GM21737 (cell line): ENCODE measurements around the gene TGM2.

ENCODE experiments used
- ATAC-seq: cut with Tn5 transposase; IDR thresholded peaks from one replicate; pipeline ENCODE4 v1.9.1; 2021; ENCODE audit warnings: mild to moderate bottlenecking, moderate library complexity; ENCODE audit not compliant: unreplicated experiment

Gene TGM2

DNA sequence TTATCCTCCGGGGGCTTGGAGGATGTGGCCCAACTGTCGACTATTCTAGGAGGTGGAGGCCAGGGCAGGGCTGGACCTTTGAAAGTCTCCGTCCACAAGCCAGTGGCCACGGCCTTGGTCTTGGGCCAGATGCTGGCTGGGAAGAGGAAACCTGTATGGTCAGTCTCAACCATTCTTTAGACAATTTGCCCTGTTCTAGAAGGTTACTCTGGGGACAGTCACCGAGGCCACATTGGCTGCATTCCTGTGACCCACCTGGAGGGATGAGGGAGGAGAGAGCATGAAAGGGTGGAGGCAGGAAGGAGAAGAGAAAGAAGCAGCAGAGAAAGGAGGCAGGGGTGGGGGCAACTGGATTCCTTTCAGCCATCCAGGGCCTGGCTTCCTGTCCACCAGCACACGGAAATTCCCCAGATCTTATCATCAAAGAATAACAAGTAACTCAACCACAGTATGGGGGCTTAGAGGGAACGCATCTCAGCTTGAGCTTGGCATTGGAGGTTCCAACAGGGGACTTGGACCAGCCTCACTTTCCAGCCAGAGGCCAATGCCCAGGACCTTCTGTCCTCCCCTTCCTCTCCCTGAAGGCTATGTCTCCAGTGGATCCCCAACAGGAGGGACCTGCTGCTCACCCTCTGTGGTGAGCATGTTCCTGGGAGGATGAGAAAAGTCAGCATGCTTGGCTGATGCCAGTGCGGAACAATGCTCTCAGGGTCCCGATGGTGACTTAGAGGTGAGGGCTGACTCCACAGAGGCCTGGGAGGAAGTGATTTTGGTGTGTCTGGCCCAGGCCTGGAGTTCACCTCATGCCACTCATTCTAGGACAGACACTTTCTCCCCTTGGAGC lies 30.4 kb downstream of the TGM2 start:
- ATAC-seq: no peak

DNA sequence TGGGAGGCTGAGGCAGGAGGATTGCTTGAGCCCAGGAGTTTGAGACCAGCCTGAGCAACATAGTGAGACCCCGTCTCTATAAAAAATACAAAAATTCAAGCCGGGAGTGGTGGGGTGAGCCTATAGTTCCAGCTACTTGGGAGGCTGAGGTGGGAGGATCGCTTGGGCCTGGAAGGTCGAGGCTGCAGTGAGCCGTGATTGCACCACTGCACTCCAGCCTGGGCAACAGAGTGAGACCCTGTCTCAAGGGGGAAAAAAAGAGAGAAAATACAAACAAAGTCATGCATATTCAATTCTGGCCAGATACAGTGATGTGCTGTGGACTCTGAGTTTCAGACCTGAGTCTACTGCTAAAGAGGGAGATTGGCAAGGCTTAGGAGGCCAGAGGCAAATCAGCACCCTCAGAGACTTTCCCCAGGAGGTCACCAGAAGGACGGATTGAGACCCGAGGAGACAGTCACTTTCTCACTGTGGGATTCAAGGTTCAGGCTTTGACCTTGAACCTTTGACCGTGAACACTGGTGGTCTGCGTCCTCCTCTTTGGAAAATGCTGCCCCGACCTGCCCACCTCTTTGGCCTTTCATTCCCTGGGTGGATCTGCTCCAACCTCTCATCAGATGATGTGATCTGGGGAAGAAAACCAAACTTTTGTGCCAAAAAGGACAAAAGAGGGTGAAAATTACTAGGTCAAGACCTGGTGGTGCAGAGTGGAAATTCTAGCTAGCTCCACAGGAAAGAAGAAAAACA lies 31.2 kb downstream of the TGM2 start:
- no peak for ATAC-seq

DNA sequence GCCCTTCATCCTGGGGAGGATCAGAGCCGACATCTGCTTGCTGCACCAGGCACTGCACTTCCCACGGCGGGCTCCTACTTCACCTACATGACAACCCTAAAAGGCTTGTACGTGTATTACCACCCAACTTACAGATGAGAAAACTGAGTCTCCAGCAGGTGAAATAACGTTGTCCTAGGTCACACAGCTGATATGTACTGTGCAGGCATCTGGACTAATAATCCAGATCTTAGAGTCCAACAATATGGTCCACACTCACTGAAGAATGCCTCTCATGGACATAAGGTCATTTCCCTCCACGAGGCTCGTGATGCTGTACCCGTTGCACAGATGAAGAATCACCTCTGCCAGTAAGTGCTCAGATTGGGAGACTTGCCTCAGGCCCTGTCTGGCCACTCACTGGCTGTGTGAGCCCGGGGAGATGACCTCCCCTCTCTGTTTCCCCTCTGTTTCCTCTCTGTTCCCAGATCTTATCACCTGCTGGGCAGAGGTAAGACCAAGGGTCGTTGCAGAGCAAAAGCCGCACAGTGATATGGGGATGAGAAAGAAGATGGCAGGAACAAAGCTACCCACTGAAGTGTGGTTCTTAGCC lies 32.1 kb downstream of the TGM2 start:
- no peak for ATAC-seq

DNA sequence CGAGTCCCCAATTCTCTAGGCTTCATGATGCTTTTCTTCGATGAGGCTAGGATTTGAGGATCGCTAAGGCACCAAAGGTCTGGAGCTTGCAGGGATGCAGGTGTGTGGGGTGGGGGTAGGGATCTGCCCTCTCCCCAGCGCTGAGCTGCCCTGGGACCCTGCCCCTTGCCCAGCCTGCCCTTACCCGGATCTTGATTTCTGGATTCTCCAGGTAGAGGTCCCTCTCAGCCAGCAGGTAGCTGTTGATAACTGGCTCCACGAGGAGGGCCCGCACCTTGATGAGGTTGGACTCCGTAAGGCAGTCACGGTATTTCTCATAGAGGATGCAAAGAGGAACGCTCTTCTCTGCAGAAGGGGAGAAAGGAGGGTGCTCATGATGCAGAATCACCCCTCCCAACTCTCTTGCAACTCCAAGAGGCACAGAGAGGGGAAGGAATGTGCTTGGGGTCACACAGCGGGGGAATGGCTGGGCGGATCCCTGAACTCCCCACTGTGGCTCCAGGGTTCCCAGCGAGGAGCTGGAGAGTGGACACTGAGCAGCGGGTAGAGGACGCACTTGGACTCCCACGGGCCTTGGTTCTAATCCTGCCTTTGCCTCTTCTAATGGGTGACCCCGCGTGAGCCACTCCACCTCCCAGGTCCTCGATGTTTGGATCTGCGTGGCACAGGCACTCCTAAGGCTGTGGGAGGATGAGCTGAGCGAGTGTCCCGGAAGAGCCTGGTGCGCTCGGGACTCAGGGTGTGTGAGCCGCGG lies 32.7 kb downstream of the TGM2 start:
- no peak for ATAC-seq

DNA sequence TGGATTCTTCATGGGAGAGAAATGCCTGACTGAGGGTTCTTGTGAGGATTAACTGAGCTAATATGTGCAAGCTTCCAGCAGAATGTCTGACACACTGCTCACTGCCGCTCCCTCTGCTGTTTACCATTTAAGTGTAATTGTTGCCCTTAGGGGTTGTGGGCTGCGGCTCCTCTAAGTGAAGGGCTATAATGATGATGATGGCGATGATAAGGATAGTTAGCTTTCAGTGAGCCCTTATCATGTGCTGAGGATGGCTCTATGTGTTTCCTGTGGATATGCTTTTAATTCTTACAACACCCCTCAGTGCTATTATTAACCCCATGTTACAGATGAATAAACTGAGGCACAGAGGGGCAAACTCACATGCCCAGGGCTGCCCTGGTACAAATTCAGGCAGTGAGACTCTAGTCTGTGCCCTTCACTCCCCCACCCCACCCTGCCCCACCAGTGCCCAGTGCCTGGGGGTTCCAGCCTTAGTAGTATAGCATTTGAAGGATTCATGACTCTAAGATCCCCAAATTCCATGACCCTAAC lies 33.4 kb downstream of the TGM2 start:
- ATAC-seq: no peak

DNA sequence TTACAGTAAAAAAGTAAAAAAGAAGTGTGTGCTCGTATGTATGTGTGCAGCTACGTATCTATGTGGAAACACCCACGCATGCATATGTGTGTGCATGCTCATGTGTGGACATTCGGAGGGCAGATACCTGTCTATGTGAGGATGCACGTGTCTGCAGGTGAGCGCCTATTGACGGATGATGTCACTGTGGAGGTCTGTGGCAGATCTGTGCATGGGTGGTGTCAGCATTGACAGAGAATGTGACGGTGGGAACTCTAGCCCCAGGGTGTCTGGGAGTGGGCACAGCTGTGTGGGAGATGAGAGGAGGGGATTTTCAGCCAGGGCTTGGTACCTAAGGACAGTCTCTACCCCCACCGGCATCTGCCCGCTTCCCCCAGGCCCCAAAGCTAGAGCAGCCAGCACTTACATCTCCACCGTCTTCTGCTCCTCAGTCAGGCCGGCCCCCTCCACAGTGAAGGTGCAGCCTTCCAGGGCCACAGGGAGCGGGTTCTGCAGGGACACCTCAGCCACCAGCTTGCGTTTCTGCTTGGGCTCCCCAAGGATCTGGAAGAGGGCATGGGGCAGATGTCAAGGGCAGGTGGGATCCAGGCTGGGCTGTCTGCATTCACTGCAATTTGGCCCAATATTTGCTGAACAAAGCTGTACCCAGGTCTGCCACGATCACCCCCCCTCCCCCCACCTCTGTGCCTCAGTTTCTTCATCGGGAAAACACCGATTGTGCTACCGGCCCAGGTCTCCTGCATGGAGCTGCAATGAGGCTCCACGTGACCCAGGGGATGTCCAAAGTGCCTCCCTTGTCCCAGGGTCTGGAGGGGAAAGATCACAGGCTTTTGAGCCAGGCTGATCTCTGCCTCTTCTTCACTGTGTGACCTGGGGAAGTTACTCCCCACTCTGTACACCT lies 34.1 kb downstream of the TGM2 start:
- ATAC-seq: no peak

DNA sequence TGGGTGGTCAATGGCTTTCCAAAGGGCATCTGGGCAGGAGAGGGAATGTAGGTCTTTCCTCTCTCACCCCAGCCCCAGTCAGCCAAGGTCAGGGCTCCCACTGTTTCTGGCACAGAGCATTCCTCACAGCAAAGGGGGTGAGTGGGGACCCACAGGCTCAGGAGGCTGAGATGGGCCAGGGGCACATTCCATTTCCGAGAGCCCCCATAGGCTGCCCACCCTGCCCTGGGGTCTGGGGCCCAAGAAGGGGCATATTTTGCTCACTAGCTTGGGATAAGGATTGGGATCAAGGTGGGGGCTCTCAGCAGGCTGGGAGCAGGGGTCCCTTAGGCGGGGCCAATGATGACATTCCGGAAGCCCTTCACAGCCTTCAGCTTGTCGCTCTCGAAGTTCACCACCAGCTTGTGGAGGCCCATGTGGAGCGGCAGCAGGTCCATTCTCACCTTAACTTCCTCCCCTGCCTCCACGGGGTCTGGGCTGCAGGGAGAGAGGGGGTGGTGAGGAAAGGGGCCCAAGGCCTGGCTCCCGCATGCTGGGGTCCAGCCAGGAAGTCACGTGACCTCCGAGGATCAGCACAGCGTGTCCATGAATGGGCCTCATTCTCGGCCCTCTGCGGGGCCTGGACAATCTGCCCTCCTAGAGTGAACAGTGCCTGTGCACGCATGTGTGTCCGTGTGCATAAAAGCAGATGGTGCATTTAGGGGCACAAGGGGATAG lies 35.0 kb downstream of the TGM2 start:
- ATAC-seq: no peak

DNA sequence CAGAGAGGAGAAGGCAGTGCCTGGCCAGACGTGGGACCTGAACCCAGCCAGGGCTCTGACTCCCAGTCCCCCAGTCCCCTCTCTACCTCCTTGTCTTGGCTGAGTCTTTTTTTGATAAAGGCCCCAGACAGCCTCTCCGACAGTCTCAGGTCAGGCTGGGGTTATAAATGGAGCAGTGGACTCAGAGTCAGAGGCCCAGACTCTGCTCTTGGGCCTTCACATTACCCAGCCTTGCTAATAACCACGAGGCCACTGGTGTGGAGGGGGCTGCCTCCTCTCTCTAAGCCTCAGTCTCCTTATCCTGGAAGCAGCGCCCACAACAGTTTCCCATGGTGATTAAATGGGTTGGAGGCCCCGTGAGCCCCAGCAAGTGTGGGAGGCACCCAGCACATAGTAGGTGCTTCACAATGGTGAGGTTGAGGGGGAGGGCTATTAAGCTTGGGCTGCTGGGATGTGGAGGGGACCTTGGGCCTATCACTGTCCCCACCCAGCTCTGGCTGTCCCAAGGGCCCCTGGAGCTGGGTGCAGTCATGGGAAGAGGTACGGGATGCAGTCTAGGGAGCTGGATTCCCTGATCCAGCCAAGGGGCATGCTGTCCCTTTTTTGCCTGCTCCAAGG lies 35.7 kb downstream of the TGM2 start:
- no peak for ATAC-seq

DNA sequence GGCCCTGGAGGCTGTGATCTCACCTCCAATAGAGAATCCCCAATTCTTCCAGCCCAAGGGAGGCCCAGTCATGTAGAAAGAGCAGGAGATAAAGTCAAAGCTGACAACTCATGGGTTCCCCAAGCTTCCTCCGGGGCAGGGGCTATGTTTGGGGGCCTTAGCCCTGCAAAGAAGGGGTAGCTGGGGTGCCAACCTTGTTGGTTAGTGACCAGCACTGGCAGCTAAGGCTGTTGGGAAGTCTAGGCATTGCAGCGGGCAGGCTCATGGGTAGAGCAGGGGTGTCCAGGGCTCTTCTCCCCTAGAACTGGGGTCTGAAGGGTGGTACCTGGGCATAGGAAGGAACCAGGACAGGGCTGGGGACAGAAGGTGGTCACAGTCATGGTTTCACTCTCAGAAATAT lies 36.4 kb downstream of the TGM2 start:
- no peak for ATAC-seq

DNA sequence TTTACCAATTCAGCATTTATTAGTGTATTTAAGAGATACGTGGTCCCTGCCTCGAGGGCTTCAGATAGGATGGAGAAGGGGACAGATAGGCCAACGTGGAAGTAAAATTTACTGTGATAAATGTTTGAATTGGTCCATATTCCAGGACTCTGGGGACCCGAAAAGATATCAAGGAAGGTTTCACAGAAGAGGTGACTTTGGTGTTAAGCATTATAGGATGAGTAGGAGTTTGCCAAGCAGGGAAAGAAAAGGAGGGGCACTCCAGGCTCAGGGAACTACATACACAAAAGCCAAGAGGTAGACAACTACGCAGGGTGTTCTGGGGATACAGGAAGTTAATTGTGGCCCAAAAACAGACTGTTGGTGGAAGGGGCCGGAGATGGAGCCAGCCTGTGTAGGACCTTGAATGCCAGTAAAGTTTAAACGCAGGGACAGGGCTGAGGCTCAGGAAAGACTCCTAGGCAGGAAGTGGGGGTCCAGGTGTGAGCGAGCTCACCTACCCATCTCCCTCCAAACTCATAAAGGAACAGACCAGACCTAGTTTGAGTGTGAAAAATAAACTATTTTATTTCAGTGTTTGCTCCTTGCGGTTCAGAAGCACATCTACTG lies 37.0 kb downstream of the TGM2 start:
- no peak for ATAC-seq

DNA sequence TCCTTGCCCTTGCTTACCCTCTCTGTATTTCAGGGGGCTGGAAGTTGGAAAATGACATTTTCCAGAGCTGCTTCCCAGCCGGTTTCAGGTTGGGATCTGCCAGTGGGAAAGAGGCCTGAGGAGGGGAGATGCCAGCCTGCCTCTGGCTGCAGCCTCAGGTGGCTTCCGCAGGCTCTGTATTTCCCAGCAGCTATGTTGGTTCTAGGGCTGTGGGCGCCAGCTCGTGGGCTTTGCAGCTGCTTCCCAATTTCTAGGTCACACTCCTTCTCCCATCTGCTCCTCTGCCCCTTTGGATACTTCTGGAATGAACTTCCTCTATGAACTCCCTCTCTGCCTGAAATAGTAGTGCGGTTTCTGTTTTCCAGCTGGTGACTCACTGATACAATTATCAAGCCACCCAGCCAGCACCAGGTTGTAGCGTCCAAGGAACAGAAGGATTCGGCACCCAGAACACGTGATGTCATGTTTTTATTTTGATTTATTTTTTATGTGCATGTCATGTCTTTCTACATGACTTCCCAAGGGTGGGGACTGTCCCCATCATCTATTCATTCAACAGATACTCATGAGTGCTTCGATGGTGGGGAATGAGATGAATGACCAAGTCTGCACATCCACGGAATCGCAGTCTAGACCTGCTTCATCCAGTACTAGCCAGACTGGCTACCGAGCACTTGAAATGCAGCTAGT lies 38.0 kb downstream of the TGM2 start:
- no peak for ATAC-seq

DNA sequence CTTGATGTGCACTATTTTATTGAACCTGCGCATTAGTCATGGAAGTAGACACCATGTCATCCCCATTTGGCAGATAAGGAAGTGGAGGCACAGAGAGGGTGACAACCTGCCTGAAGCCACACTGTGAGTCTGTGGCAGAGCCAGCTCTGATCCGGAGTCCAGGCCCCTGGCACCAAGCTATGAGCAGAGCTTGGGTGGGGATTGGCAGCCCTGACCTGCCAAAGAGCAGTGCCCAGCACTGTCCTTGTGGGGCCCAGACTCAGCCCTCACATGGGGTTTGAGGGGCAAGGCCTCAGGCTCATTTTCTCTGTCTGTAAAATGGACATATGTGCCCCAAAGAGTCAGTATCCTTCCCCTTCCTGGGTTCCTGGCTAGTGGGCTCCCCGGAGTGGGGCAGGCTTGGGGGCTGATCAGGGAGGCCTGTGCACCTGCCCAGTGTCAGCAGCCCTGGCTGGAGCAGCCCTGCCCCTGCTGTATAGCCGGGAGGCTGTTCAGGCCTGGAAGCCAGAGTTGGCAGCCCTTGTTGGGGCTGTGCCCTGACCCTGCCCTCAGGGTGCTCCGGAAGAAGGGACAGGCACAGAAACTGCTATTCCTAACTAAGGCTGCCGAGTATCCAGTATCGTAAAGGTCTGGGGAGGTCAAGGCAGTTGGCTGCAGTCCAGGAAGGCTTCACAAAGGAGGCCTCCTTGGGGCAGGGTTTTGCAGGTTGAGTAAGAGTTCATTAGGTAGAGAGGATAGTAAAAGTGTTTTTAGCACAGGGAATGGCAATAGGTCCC lies 38.7 kb downstream of the TGM2 start:
- ATAC-seq: no peak

DNA sequence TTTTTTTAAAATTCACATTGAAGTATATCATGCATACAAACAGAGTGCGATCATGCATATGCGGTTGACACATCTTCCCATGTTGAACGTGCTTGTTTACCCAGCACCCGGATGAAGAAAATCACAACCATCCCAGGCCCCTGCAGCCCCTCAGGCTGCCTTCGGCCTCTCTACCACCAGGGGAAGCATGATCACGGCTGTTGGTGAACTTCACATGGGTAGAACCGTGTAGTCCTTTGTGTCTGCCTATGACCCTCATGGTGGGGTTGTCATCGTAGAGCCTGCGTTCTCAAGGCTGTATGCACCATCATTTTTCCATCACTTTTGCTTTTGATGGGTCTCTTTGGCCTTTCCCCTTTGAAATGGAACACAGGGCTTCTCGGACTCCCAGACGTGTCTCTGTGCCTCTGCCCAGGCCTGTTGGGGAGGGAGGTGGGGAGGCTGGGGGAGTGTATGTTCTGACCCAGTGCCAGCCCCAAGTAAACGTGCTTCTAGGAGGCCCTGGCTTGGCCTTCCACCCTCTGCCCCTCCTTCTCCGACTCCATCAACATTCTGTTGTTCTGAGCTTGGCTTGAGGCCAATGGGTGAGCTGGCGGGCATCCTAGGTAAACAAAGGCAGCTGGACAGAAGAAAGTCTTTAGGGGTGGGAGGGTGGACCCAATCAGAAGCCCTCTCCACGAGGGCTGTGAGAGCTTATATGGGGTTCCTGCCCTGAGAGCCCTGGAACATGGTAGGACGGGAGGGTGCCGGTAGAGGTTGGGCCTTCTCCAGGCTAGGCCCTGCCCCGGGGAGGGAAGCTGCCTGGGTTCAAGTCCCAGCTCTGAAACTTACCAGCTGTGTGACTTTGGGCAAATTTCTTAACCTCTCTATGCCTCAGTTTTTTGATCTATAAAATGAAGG lies 39.7 kb downstream of the TGM2 start:
- no peak for ATAC-seq

DNA sequence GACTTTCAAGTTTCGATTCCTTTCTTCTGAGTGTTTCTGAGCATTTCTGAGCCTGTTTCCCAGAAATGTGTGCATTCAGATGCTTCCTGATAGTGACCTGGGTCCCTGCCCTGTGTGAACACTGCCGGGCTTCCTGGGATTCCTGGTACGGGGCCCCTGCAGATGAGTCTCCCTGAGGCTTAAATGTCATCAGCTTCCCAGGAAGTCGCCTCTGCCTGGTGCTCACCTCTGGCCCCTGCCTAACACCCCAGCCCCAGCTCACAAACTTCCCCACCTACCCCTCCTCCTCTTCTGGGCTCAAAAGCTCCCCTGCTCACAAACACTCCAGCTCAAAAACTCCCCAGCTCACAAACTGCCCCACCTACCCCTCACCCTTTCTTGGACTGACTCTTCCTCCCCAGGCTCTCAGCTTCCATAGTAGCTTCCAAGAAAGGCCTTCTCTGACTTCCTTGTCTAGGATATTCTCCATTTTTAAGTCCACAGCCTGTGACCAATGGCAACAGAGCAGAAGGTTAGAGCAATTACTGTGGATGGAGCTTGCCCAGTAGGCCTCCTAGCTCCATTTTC lies 42.0 kb downstream of the TGM2 start:
- no peak for ATAC-seq

DNA sequence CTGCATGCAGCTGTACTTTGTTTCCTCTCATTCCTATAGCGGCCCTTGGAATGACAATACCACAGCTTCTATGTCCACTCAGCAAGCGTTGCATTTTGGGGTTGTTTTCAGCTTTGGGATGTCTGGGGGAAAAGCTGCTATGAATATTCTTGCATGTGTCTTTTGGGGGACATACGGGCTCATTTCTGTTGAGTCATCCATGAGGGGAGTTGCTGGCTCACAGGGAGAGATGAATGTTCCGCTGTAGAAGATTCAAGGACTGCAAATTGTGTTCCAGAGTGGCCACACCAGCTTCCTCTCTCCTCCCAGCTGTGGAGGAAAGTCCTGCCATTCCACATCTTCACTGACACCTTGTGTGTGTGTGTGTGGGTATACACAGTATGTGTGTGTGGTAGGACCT lies 43.3 kb downstream of the TGM2 start:
- no peak for ATAC-seq

DNA sequence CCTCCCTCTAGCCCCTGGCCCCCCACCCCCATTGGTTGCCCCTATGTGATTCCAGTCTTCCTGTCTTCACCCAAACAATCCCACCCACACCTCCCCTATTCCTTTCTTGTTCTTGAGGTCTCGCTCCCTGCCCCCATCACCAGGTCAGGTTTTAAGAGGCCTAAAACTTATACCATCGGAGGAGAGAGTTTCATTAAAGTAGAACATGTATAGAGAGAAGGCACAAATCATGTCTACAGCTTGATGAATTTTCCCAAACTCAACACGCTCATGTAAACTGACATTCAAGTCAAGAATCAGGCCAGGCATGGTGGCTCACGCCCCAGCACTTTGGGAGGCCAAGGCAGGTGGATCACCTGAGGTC lies 44.5 kb downstream of the TGM2 start:
- no peak for ATAC-seq
